HG02759 (cell line): ENCODE results near the gene HYPK.
"Not testable (repeated sequence)": the region's sequence is repeated elsewhere in the genome, so short reads cannot be mapped to it uniquely, and the experiment has no call there.

ENCODE experiments used
- ATAC-seq: cut with Tn5 transposase; IDR thresholded peaks from one replicate; pipeline ENCODE4 v1.9.1; 2021; ENCODE audit warnings: mild to moderate bottlenecking, moderate library complexity; ENCODE audit not compliant: unreplicated experiment

The HYPK gene

GRCh38 chr15:43795197-43795596, 5.2 kb upstream of the HYPK start:
- ATAC-seq = no peak

- ATAC-seq = no peak
These were observed 4.4 kb upstream of the HYPK start for GRCh38 chr15:43795997-43796396.

- no peak for ATAC-seq
These were observed 3.8 kb upstream of the HYPK start for GRCh38 chr15:43796566-43796965.

GRCh38 chr15:43799209-43799944, 1.0 kb upstream of the HYPK start:
- ATAC-seq = peak; percentile 21

- ATAC-seq = no peak
These were observed 484 bp upstream of the HYPK start, which contains the start of gene SERINC4 for GRCh38 chr15:43799945-43800285. SERINC4 (minus strand) TSS chr15:43800220; CDS start chr15:43799986, 234 bp downstream.

- not testable (repeated sequence) for ATAC-seq
These were observed 2.3 kb downstream of the HYPK start for GRCh38 chr15:43802676-43803075.

GRCh38 chr15:43808435-43808950, 8.1 kb downstream of the HYPK start:
- no peak for ATAC-seq

GRCh38 chr15:43808960-43809678, 8.7 kb downstream of the HYPK start:
- ATAC-seq = peak; percentile 71

- ATAC-seq = not testable (repeated sequence)
These were observed 14.7 kb downstream of the HYPK start for GRCh38 chr15:43815064-43815463.

- no peak for ATAC-seq
These were observed 21.1 kb downstream of the HYPK start for GRCh38 chr15:43821505-43821904.

- ATAC-seq = peak; percentile 81
These were observed 24.2 kb downstream of the HYPK start, which contains the start of gene MFAP1 for GRCh38 chr15:43824302-43825246. MFAP1 (minus strand) TSS chr15:43824690; CDS start chr15:43824569, 121 bp downstream.

- not testable (repeated sequence) for ATAC-seq
These were observed 24.9 kb downstream of the HYPK start for GRCh38 chr15:43825305-43825704.

GRCh38 chr15:43826029-43826507, 25.7 kb downstream of the HYPK start:
- ATAC-seq = no peak

GRCh38 chr15:43826508-43827341, 26.3 kb downstream of the HYPK start, which contains the start of gene WDR76:
WDR76 (plus strand) TSS chr15:43827002; CDS start chr15:43827033, 31 bp downstream.
- ATAC-seq = peak; percentile 72

GRCh38 chr15:43828061-43828657, 27.8 kb downstream of the HYPK start:
- ATAC-seq = no peak

- ATAC-seq = not testable (repeated sequence)
These were observed 29.6 kb downstream of the HYPK start for GRCh38 chr15:43829951-43830540.

GRCh38 chr15:43830691-43831275, 30.4 kb downstream of the HYPK start:
- ATAC-seq = not testable (repeated sequence)

- ATAC-seq = not testable (repeated sequence)
These were observed 31.2 kb downstream of the HYPK start for GRCh38 chr15:43831519-43832052.
